ENCODE data around the gene UPP2. TPM values are rescaled to one million over a fixed set of nuclear protein-coding genes. Genes with fewer than 3 reads are reported as not detected.

The UPP2 gene
- total and polyA plus RNA-seq, 2 experiments from 2014 or later, result not detected

DNA sequence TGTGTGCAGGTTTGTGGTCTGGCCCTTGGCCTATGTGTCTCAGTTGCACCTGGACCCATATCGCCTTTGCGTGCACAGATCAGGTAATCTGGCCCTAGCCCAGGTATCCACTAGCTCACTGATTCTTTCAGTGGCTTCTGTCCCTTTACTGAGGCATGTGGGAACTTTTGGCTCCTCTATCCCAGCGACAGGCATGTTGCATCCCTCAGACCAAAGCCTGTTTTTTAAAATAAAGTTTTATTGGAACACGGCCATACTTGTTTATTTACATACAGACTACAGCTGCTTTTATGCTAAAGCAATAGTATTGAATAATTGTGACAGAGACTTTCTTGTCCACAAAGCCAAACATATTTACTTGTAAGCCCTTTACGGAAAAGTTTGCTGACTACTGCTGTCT is 39.9 kb upstream of the UPP2 start:
- H3K4me3 ChIP-seq, result no peak overlapping the region
- DNase-seq (ENCODE audit: low read depth in 1 of 2, low spot score in 1 of 2), result no peak
- no peaks in the 10 kb centered on the region for H3K9me3 ChIP-seq (ENCODE audit: low read depth)
- H3K36me3 ChIP-seq, result no peaks in the 10 kb centered on the region
- no peak overlapping the region for H3K27ac ChIP-seq
- no peaks in the 10 kb centered on the region for H3K27me3 ChIP-seq
- TF ChIP-seq, protein P1, sequence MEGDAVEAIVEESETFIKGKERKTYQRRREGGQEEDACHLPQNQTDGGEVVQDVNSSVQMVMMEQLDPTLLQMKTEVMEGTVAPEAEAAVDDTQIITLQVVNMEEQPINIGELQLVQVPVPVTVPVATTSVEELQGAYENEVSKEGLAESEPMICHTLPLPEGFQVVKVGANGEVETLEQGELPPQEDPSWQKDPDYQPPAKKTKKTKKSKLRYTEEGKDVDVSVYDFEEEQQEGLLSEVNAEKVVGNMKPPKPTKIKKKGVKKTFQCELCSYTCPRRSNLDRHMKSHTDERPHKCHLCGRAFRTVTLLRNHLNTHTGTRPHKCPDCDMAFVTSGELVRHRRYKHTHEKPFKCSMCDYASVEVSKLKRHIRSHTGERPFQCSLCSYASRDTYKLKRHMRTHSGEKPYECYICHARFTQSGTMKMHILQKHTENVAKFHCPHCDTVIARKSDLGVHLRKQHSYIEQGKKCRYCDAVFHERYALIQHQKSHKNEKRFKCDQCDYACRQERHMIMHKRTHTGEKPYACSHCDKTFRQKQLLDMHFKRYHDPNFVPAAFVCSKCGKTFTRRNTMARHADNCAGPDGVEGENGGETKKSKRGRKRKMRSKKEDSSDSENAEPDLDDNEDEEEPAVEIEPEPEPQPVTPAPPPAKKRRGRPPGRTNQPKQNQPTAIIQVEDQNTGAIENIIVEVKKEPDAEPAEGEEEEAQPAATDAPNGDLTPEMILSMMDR (IDR thresholded peaks at IDR 0.05; ENCODE audit: low read depth, low read length), result no peak
- H3K4me1 ChIP-seq (ENCODE audit: low read depth), result no peaks in the 10 kb centered on the region

DNA sequence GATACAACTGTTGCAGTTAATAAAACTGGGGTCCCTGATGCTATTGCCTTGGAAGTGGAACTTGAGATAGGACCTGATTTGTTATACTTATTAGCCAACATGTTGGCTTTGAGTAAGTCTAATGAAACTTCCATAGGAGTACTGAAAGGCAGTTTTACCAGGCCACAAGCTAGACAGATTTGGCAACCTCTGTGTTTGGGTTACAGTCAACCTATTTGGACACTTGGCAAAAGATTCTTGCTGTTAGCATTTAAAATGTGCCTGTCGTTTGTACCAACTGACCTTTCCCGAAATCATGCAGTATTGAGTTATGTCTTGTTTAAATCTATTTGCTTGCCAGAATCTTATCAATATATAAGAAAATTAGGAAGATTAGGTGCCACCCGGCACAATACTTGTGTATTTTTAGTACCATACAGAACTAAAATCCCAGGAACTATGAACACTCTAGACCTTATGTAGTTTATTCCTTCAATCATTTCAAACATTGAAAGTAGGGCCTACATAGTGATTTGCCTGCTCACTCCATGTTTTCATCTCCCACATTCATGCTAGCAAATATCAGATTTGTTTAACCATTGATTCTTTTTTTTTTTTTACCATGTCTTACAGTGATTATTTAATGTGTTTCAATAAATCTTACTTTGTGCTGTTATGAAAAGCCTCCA is 35.5 kb upstream of the UPP2 start:
- H3K27me3 ChIP-seq, result no peaks in the 10 kb centered on the region
- no peak for DNase-seq (ENCODE audit: low read depth in 1 of 2, low spot score in 1 of 2)
- no peaks in the 10 kb centered on the region for H3K4me1 ChIP-seq (ENCODE audit: low read depth)
- H3K9me3 ChIP-seq (ENCODE audit: low read depth), result no peaks in the 10 kb centered on the region
- TF ChIP-seq, protein P1 (IDR thresholded peaks at IDR 0.05; ENCODE audit: low read depth, low read length), result no peak
- H3K36me3 ChIP-seq, result no peaks in the 10 kb centered on the region
- no peak overlapping the region for H3K27ac ChIP-seq
- no peak overlapping the region for H3K4me3 ChIP-seq

DNA sequence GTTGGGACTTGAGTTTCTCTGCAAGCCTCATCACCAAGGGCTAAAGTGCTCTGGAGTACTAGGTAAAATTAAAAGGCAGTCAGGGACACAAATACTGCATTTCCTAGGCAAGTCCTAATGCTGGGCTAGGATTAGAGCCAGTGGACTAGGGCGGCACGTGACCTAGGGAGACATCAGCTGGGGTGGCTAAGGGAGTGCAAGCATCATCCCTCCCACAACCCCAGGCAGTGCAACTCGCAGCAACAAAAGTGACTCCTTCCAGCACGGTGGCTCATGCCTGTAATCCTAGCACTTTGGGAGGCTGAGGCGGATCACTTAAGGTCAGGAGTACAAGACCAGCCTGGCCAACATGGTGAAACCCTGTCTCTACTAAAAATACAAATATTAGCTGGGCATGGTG is 30.7 kb upstream of the UPP2 start:
- H3K36me3 ChIP-seq, result no peaks in the 10 kb centered on the region
- no peaks in the 10 kb centered on the region for H3K27me3 ChIP-seq
- DNase-seq (ENCODE audit: low read depth in 1 of 2, low spot score in 1 of 2), result no peak
- TF ChIP-seq, protein P1 (IDR thresholded peaks at IDR 0.05; ENCODE audit: low read depth, low read length), result no peak
- no peak overlapping the region for H3K27ac ChIP-seq
- no peaks in the 10 kb centered on the region for H3K4me1 ChIP-seq (ENCODE audit: low read depth)
- no peak overlapping the region for H3K4me3 ChIP-seq
- H3K9me3 ChIP-seq (ENCODE audit: low read depth), result no peaks in the 10 kb centered on the region

DNA sequence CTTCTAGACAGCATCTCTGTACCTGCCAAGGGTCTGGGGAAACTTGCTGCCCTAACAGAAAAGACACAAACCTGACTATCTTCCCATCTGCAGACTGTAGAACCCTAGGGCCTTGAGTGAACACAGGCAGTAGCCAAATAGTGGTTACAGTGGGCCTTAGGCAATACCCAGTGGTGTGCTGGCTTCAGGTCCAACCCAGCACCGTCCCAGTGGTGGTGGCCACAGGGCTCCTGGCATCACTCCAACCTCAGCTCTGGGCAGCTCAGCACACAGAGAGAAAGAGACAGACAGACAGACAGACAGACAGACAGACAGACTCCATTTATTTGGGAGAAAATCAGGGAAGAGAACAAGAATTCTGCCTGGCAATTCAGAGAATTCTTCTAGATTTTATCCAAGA is 29.3 kb upstream of the UPP2 start:
- no peaks in the 10 kb centered on the region for H3K9me3 ChIP-seq (ENCODE audit: low read depth)
- no peaks in the 10 kb centered on the region for H3K27me3 ChIP-seq
- TF ChIP-seq, protein P1 (IDR thresholded peaks at IDR 0.05; ENCODE audit: low read depth, low read length), result no peak
- DNase-seq (ENCODE audit: low read depth in 1 of 2, low spot score in 1 of 2), result no peak
- no peak overlapping the region for H3K4me3 ChIP-seq
- H3K36me3 ChIP-seq, result no peaks in the 10 kb centered on the region
- no peaks in the 10 kb centered on the region for H3K4me1 ChIP-seq (ENCODE audit: low read depth)
- no peak overlapping the region for H3K27ac ChIP-seq

DNA sequence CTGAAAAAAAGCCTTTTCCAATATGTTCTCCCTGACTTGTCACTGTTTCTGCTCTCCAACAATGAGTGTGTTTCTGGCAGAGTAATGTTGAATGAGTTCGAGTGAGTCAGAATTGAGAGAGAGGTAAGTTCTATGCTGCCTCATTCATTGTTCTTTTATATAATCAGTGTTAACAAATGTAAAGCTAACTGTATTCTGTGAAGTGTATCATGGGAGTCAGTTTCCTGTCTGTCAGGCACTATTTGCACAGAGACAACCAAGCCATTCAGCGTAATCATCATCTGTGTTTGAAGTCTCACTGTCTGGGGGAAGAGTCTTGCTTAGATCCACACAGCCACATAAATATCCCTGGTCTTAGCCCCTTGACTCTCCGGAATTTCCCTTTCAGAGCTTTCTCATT is 22.0 kb upstream of the UPP2 start:
- H3K4me1 ChIP-seq (ENCODE audit: low read depth), result no peaks in the 10 kb centered on the region
- H3K36me3 ChIP-seq, result no peaks in the 10 kb centered on the region
- no peak for DNase-seq (ENCODE audit: low read depth in 1 of 2, low spot score in 1 of 2)
- no peak overlapping the region for H3K27ac ChIP-seq
- no peaks in the 10 kb centered on the region for H3K9me3 ChIP-seq (ENCODE audit: low read depth)
- no peak overlapping the region for H3K4me3 ChIP-seq
- TF ChIP-seq, protein P1 (IDR thresholded peaks at IDR 0.05; ENCODE audit: low read depth, low read length), result no peak
- no peaks in the 10 kb centered on the region for H3K27me3 ChIP-seq

Measured in cardiac muscle cell (in vitro differentiated cells and primary cell).